UCSD-AML1 (cell line): Measurements from ENCODE around the gene BOK.
"Not testable (repeated sequence)": the region's sequence is repeated elsewhere in the genome, so short reads cannot be mapped to it uniquely, and the experiment has no call there.

Source experiments
- DNase-seq: peaks from one replicate; lab custom pipeline; 2025; ENCODE audit not compliant: unreplicated experiment; lab: John Stamatoyannopoulos, UW

The BOK gene

GRCh38 chr2:241558532-241559322 lies at the start of gene BOK:
Gene BOK (plus strand): TSS chr2:241558745. CDS start chr2:241559484, 739 bp downstream.
- DNase-seq, result peak; percentile 48

GRCh38 chr2:241509155-241509784 lies 49.3 kb upstream of the BOK start:
- no peak for DNase-seq

GRCh38 chr2:241511091-241511741 lies 47.3 kb upstream of the BOK start:
- DNase-seq, result no peak

GRCh38 chr2:241514553-241514952 lies 44.0 kb upstream of the BOK start:
- DNase-seq, result no peak

DNA sequence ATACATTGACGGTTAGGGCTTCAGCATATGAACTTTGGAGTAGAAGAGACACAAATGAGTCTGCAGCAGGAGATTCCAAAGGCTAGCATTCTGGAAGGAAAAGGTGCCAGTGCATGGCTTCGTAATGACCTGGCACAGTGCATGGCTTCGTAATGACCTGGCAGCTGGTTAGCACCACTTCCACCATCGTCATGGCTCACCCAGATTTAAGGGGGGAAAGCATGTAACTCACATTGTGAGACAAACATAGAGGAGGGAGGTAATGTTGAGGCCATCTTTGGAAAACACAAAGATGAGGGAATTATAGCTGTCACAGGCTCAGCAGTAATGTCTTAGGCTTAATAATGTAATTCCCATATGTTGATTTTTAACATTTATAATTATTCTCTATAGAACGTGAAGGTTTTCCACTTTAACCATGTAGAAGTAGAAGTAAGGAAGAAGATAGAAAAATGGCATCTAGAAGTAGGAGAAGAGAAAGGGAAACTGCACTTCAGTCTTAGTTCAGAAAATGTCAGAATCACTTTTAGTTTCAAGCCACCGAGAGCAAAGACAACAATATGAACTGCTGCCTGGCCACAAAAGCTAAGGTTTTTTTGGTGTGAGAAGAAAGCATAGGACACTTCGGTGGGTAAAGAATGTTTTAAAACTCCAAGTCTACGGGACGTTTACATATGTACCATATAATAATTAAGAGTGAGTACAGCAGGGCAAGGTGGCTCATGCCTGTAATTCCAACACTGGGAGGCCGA lies 43.4 kb upstream of the BOK start:
- no peak for DNase-seq

DNA sequence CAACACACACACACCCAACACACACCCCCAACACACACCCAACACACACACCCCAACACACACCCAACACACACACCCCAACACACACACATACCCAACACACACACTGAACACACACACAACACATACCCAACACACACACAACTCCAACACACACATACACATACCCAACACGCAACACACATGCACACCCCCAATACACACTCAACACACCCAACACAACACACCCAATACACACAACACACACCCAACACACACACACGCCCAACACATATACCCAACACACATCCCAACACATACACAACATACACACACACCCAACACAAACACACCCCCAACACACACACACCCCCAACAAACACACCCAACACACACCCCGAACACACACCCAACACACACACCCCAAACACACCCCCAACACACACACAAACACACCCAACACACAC lies 42.0 kb upstream of the BOK start:
- no peak for DNase-seq

DNA sequence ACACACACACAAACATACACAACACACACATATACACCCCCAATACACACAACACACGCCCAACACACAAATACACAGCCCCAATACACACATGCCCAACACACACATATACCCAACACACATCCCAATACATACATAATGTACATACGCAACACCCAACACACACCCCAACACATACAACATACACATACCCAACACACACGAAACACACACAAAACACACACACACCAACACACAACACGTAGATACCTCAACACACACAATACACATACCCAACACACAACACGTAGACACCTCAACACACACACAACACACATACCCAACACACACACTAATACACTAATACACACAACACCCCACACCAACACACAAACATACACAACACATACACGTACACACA lies 41.2 kb upstream of the BOK start:
- no peak for DNase-seq

GRCh38 chr2:241519669-241520068 lies 38.9 kb upstream of the BOK start:
- DNase-seq, result no peak

GRCh38 chr2:241522477-241522876 lies 36.1 kb upstream of the BOK start:
- DNase-seq, result no peak

- not testable (repeated sequence) for DNase-seq
Observed at GRCh38 chr2:241525818-241526780, 32.4 kb upstream of the BOK start.

- no peak for DNase-seq
Observed at GRCh38 chr2:241530571-241530970, 28.0 kb upstream of the BOK start.

DNA sequence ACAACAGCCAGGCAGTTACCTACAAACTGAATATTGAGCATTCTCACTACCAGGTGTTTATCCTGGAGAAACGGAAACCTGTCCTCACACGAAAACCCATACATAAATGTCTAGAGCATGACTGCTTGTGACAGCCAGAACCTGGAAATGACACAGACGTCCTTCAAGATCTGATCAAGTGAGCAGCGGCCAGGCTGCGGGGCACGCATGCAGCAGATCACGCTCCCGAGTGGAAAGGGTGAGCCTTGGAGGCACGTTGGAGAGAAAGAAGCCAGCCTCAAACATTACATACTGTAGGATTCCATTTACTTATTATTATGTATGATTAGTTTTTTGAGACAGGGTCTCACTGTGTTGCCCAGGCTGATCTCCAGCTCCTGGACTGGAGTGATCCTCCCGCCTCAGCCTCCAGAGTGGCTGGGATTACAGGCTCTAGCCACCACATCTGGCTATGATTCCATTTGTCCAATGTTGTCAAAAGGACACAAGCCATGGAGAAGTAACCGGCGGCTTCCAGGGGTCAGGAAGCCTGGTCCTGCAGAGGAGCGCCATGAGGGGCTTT lies 27.3 kb upstream of the BOK start:
- DNase-seq, result no peak

GRCh38 chr2:241532168-241532567 lies 26.4 kb upstream of the BOK start:
- DNase-seq, result no peak

DNA sequence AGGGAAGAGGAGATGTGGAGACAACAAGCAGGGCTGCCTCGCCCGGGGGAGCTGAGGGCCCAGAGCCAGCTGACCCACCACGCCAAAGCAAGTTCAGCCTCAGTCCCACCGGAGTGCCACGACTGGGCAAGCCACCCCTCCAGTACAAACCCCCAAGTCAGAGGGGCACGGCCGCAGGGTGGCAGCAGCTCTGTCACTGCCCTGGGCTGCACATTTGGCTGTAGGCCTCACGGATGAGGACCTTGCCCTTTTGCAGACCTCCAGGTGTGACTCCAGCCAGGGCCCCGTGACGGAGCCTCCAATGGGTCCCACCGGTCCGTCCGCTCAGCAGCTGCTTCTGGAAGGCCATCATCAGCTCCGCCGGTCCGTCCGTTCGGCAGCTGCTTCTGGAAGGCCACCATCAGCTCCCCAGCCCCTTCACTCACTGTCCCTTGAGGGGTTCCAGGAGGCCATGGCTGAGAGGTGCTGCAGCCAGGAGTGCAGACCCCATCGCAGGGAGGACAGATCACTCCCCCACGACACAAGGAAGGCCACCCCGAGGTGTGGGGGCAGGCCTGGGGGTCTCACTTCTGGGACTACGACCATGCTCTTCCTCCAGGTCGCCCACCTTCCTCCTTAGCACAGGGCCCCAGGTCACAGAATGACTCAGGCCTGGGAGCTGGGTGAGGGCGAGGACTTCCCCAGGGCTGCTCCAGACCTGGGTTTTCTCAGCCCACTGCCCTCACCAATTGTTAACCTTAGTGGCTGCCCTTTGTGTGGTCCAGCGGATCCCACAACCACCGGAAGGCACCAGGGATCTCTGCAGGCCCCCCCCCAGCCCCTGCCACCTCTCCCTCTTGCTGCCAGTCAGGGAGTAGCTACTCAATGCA lies 25.6 kb upstream of the BOK start:
- DNase-seq, result no peak

DNA sequence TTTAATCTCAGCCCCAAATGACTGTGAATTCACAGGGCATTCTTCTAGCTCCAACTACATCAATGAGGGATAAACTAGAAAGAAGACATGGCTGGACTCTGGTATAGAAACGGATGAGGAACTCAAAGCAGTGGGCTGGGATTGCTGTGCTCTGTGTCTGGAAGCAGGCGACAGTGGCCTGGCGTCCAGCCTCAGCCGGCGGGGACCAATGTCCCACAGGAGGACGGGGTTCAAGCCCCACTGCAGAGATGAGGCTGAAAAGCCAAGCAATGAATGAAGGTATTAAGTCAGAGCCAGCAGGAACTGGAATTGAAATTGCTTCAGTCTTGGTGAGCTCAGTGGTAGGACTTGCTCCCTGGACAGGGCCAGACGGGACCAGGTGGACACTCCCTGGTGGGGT lies 24.3 kb upstream of the BOK start:
- DNase-seq, result no peak

DNA sequence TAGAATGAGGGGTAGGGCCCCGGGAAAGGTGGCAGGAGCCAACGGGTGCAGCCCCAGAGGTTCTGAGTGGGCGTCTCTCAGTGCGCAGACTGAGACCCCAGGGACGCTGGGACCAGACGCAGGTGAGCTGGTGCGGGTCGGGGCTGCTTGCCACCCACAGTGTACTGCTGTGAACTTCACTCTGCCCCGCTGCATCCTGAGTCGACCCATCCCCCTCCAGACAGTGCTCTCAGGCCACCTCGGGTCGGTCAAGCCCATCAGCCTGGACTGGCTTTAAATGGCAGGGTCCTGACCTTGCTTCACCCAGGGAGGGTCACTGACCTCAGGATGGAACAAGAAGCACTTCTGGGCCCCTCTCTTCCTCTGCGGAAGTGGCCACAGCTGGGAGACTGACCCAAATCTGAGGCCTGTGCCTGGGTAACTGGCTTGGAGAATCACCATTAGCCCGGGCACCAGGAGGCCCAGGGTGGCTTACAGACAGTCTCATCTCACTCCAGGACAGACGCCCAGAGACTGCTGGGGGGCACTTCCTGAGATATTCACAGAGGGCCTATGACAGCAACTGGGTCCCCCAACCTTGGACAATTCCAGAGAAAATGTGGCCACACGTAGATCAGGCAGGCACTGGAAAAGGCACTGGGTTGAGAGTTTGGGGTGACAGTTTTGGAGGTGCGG lies 23.7 kb upstream of the BOK start:
- DNase-seq, result no peak

GRCh38 chr2:241535871-241536655 lies 22.5 kb upstream of the BOK start:
- DNase-seq, result no peak
